GM18526 (cell line): ENCODE results near the gene SERPINA10.

ENCODE experiments used
- POLR2A ChIP-seq: IDR thresholded peaks from 3 replicates; pipeline ENCODE4 v1.6.1; 2011; ENCODE audit not compliant: insufficient read length; ENCODE audit errors: extremely low read depth

The SERPINA10 gene

GRCh38 chr14:94292872-94293577 is at the start of gene SERPINA10:
Gene SERPINA10, minus strand, starts transcription at chr14:94293268. Its CDS starts 2,675 bp downstream, at chr14:94290593.
- no peak for TF ChIP-seq POLR2A

GRCh38 chr14:94342334-94342934 is 49.4 kb upstream of the SERPINA10 start:
- TF ChIP-seq POLR2A = no peak

- no peak for TF ChIP-seq POLR2A
Observed at GRCh38 chr14:94341656-94342333, 48.7 kb upstream of the SERPINA10 start.

- TF ChIP-seq POLR2A = no peak
Observed at GRCh38 chr14:94340533-94340932, 47.5 kb upstream of the SERPINA10 start.

- TF ChIP-seq POLR2A = no peak
Observed at GRCh38 chr14:94338023-94338422, 45.0 kb upstream of the SERPINA10 start.

- TF ChIP-seq POLR2A = no peak
Observed at GRCh38 chr14:94337274-94337673, 44.2 kb upstream of the SERPINA10 start.

GRCh38 chr14:94334872-94335271 is 41.8 kb upstream of the SERPINA10 start:
- no peak for TF ChIP-seq POLR2A

GRCh38 chr14:94332587-94332986 is 39.5 kb upstream of the SERPINA10 start:
- TF ChIP-seq POLR2A = no peak

GRCh38 chr14:94332063-94332583 is 39.1 kb upstream of the SERPINA10 start:
- no peak for TF ChIP-seq POLR2A

GRCh38 chr14:94331462-94331861 is 38.4 kb upstream of the SERPINA10 start:
- no peak for TF ChIP-seq POLR2A

- TF ChIP-seq POLR2A = no peak
Observed at GRCh38 chr14:94330857-94331256, 37.8 kb upstream of the SERPINA10 start.

- TF ChIP-seq POLR2A = no peak
Observed at GRCh38 chr14:94330432-94330831, 37.4 kb upstream of the SERPINA10 start.

- no peak for TF ChIP-seq POLR2A
Observed at GRCh38 chr14:94329857-94330256, 36.8 kb upstream of the SERPINA10 start.

- TF ChIP-seq POLR2A = no peak
Observed at GRCh38 chr14:94328196-94328595, 35.1 kb upstream of the SERPINA10 start.

- TF ChIP-seq POLR2A = no peak
Observed at GRCh38 chr14:94322648-94323570, 29.8 kb upstream of the SERPINA10 start, which contains the start of gene SERPINA6. Gene SERPINA6, minus strand, starts transcription at chr14:94323336. Its CDS starts 8,688 bp downstream, at chr14:94314648.
